ENCODE measurements around the gene SYNRG.

Gene SYNRG

GRCh38 chr17:37493249-37494027, 115.8 kb downstream of the SYNRG start:
- DNase-seq, result no peak

DNA sequence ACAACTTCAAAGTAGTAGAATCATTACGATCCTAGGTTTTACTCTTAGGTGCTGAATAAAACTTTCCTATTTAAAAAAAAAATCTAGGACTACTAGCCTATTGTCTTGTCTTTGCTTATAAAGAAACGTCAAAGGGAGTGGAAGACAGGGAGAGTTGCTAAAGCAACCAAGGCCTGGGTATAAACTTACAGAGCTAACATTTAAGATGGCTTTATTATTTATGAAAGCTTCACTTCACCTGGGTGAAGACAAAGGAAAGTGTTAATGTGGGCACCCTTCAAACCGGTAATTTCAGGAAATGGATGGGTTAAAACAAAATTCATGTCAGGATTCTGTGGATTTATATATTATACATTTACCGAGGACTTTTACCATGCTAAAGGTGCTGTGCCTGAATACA, 117.1 kb downstream of the SYNRG start:
- DNase-seq, result no peak

DNA sequence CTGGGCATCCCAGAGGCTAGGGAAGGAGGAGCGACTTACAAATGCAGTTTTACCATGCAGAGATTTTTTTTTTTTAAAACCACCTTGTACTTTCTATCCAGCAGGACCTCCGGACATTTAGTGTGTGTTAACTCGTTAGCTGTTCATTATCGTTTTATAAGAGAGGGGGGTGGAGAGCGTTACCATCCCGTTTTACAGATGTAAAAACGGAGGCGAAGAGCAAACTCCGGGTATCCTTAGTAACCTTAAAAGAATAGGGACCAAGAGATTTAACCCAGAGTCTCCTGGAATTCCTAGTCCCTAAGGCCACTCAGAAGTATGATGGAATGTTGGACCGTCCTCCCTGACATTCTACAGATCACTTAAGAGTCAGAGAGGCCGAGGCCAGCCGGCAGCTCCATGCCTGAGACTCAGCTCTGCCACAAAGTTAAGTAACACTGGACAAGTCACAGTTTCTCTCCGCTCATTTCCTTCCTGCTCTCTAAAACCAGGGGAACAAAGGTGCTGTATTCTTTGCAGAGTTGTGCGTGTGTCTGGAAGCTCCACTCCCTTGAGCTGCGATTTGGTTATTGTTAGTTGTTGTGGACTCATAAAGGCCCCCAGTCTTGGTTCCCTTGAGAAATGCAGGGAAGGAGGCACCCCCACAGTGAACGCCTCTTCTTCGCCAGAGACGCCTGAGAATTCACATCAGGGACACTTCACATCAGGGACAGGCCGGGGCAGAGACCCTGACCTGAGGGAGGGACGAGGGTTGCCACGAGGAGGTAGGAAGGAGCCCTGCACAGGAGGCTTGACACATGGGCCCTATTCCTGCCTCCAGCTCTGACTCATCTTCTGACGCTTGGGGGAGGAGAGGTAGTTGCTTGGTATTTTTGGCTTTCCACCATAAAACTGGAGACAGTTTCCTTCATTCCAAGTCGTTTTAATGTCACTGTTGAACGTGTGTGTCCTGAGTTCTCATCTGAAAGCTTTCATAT, 118.3 kb downstream of the SYNRG start:
- no peak for DNase-seq

DNA sequence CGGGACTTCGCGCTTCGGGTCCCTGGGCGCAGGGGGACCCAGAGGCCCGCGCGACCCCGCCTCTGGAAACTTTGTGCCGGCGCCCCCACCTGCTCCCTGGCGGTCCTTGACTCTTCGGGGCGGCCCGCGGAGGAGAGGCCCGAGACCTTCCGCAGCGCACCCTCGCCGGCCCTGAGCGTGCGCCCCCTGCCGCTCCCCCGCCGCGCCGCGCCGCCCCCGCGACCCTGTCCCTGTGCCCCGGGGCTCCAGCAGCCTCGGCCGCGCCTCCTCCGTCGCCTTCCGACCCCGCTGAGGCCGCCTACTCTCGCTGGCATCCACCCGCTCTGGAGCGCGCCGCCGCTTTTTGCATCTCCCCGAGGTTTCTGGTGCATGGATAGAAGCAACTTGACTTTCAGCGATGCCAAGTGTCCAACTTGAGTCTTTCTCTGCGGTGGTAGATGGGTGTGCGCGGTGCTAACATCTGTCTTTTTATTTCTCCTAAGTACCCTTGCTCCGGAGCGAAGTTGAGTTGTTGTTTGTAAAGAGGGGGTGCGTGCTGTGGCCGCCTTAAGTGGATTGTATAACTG, 119.1 kb downstream of the SYNRG start:
- peak; percentile 29 for DNase-seq

DNA sequence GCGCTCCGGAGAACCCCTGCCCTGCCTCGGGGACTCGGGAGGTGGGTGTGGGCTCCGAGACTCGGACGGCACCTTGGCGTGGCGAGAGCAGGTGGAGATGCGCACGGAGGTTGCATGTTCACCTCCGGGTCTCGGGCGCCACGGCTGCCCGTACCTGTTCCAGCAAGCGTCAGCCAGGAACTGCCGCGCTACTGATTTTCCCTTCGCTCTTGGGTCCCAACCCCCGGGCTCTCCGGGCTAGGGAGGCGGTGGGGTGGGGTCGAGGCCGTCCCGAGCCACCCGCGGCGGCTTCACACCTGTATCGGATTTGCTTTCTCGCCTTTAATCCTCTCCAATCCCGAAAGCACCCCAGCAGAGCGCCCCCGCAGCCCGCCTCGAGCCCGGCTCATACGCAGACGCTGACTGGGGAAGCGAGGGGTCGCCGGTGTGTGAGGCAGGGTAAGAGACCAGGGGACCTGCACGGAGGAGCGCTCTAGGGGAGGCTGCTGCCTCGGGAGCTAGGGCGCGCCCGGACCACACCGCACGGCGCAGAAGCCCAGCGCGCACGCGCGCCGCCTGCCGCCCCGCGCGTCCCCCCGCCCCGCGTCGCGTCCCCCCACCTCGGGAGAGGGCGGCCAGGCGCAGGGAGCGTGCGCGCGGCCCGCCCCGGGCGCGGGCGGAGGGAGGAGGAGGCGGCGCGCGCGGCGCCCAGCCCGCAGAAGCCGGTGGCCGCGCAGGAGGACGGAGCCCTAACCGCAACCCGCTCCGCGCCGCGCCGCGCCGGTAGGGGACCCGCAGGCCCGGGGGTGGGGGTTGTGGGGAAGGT, 119.8 kb downstream of the SYNRG start, which contains the start of gene DUSP14:
TSS of gene DUSP14 (plus strand) at position 695 of the 805 bp plus-strand sequence. CDS start 22,382 bp downstream, outside the sequence.
- peak; percentile 52 for DNase-seq

DNA sequence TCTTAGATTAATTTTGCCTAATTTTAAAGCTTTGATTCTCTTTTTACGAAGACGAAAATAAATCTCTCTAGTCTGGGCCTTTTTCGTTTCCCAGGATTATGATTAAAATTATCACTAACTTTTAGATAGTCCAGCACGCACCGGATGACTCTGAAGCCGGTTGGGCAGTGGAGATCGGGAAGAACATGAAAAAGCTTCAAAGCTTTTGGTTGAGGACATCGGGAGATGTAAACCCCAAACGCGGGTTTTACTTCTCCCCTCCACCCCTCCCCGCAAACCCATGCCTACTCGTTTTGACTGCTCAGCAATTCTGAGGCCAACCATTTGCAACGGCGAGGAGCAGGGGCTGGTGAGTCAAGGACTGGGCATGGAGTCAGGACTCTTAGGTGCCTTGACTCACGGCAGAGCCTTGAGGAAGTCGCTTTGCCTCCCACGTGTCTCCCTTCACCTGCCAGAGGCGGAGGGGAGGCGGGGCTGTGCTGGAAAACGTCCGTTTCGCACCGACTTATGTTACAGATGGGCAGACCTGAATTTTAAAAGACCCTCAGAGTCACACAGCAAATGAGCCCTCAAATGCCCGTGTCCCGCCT, 120.5 kb downstream of the SYNRG start:
- DNase-seq, result peak; percentile 30

- peak; percentile 45 for DNase-seq
Measured at GRCh38 chr17:37488009-37488604, 121.1 kb downstream of the SYNRG start.

- DNase-seq, result no peak
Measured at GRCh38 chr17:37485938-37486570, 123.2 kb downstream of the SYNRG start.

DNA sequence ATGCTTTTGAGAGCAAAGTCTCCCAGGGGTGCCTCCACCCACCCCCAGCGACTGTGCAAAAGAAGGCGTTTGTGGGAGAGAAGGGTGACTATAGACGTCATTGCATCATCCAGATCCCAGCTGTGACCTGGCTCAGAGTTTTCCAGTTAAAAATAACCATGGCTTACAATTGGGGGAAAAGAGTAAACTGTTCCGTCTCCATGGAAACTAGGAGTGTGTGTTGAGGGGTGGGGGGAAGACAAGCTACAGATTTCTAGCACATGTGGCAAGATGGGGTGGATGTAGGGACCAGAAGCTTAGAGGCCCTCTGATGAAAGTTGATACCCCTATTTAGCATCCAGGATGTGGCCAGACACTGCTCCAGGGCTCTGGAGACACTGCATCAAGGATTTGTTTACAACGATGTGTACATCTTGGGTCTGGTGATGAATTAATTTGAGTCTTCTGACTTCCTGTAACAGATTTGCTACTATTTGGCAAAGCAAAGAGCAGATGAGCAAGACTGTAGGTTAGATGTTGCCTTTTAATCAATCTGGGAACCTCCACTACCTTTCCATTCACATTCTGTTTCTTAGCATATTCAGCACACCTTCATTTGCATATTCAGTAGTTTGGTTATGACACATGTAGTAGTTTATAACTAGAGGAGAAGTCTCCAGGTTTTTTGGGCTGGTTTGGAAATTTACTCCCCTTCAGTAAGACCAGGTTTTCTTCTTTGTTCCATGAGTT, 125.7 kb downstream of the SYNRG start:
- DNase-seq, result no peak

GRCh38 chr17:37481001-37481665, 128.1 kb downstream of the SYNRG start:
- DNase-seq, result no peak

GRCh38 chr17:37480427-37480826, 128.8 kb downstream of the SYNRG start:
- DNase-seq, result no peak

DNA sequence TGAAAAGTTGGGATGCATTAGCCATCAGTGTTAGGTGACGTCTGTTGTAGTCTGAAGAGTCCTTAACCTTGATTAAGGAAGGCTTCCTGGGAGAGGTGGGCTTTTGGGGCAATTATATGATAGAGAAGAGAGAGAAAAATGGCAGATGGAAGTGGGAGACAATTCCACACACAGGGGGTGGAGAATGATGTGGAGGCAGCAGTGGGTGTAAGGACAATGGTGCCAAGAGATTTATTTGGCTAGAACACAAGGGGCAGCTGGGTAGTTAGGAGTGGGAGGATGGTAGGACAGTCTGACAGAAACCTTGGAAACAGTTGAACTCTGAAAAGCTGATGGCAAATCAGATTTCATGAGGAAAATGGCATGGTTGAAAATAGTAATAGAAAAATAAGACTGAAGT, 130.2 kb downstream of the SYNRG start:
- no peak for DNase-seq

DNA sequence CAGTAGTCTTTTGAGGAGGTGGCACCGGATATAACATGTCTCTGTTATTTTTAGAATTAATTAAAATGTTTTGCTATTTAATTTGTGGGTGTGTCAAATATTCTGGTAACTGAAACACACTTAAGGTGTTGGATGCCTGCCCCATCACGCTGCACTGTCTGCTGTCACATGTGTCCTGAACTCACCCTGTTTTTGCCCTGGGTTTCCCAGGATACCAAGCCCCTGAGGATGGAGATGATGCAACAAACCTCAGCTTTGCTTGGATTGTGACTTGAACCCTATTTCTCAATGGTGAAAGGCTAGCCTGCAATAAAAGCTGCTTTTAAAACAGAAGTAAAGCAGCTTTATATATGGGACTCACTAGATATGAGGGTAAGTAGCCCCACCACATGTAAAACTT, 131.0 kb downstream of the SYNRG start:
- peak; percentile 41 for DNase-seq

DNA sequence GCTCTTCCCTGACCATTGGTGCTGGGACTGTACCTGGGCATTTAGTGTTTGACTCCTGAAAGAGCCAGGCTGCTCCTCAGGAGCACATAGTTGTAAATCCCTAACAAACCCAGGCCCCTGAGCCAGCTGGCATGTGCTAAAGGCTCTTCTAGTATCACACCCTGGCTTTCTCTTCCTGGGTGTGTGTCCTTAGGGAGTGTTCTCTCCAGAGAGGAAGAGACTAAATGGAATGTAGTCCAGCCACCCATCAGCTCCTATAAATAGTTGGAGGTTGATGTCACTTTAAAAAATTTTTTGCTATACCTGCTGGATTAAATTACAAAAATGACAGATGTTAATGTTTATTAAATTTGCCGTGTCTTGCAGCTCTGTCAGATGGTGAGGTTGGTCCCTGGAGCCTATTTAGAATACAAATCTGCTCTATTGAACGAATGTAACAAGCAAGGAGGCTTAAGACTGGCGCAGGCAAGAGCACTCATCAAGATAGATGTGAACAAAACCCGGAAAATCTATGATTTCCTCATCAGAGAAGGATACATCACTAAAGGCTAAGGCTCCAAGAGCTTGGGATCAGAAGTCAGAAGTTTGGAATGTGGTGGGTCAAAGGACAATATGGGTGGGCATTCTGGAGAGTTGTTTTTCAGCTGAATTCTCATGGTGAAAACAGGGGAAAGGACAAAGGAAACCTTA, 132.6 kb downstream of the SYNRG start:
- no peak for DNase-seq

DNA sequence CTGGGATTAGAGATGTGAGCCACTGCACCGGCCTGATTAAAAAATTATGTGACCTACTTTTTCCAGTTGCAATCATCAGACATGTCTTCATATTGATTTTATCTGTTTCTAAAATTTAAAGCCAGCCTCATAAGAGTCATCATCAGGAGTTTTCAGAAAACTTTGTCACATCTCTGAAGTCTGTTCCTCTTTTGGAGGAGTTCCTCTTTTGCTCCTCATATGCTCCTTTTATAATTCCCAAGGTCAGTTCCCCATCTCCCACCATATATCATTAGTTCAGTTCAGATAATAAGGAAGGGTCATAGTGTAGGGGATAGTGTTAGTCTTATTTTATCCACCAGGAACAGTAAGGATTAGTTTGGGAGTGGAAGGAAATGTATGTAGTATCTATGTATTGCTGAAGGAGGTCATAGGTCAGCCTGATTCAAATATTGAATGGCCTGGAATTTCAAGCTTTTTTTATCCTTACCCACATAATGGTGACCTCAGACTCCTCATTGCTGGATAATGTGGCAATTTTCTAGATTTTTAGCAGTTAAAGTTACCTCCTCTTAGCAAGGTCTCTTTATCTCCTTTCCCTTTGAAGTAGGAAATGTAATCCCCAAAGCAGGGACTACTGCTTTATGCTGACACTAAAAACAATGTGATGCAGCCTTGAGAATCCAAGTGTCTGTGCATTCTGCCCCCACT, 133.3 kb downstream of the SYNRG start:
- DNase-seq, result peak; percentile 87

GRCh38 chr17:37470181-37470580, 139.0 kb downstream of the SYNRG start:
- no peak for DNase-seq

GRCh38 chr17:37466471-37466870, 142.7 kb downstream of the SYNRG start:
- no peak for DNase-seq

DNA sequence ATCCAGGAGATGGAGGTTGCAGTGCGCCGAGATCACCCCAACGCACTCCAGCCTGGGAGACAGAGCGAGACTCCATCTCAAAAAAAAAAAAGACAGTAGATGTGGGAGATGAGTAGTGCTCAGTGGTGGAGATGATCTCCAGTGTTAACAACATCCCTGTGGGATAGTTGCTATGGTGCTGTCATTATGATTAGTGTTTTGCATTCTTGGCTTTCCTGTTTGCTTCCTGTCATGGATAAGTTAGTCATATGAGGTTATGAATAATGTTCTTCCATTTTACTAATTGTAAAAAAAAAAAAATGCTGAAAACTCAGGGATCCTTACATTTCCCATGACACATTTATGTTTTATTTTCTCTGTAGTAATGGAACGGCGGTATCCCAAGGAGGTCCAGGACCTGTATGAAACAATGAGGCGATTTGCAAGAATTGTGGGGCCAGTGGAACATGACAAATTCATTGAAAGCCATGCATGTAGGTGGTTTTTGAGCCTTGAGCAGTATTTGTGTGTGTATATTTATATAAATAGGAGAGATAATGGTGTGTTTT, 144.1 kb downstream of the SYNRG start:
- DNase-seq, result no peak

Measured in inflammatory macrophage treated with lipopolysaccharide for 4 hours (primary cell).